Measurements from ENCODE around the gene ANKS1B. TPM values are rescaled to one million over a fixed set of nuclear protein-coding genes. Genes with fewer than 3 reads are reported as not detected.

ANKS1B gene
- total RNA-seq, 4 donors from 2014 or later = 0.88 to 10.7 (median 4.4) TPM

DNA sequence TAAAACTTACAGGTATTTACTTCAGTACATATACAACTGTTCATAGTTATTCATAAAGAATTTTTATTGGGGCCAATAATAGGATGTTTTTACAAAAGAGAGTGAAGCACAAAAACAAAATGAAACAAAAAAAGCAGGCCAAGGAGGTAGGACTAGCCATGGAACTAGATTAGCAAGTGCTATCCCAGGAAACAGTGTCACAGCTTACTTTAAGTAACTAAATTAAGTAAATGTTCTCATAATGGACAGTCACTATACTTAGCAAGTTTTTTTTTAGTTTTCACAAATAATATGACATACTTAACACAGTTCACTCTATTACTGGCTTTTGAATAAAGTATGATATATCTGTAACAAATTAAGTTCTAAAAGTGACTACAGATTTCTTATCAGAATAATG, 213.1 kb downstream of the ANKS1B start:
- Histone ChIP-seq H3K4me3 (no peak overlapping the region), H3K36me3 (no peaks in the 10 kb centered on the region), H3K4me1 (no peaks in the 10 kb centered on the region), H3K9me3 (no peaks in the 10 kb centered on the region), H3K27ac (no peak overlapping the region), H3K27me3 (no peaks in the 10 kb centered on the region)
- DNase-seq = no peak
- TF ChIP-seq POLR2A (IDR thresholded peaks at IDR 0.05) = no peak
- TF ChIP-seq, protein P1, sequence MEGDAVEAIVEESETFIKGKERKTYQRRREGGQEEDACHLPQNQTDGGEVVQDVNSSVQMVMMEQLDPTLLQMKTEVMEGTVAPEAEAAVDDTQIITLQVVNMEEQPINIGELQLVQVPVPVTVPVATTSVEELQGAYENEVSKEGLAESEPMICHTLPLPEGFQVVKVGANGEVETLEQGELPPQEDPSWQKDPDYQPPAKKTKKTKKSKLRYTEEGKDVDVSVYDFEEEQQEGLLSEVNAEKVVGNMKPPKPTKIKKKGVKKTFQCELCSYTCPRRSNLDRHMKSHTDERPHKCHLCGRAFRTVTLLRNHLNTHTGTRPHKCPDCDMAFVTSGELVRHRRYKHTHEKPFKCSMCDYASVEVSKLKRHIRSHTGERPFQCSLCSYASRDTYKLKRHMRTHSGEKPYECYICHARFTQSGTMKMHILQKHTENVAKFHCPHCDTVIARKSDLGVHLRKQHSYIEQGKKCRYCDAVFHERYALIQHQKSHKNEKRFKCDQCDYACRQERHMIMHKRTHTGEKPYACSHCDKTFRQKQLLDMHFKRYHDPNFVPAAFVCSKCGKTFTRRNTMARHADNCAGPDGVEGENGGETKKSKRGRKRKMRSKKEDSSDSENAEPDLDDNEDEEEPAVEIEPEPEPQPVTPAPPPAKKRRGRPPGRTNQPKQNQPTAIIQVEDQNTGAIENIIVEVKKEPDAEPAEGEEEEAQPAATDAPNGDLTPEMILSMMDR (IDR thresholded peaks at IDR 0.05) = no peak

DNA sequence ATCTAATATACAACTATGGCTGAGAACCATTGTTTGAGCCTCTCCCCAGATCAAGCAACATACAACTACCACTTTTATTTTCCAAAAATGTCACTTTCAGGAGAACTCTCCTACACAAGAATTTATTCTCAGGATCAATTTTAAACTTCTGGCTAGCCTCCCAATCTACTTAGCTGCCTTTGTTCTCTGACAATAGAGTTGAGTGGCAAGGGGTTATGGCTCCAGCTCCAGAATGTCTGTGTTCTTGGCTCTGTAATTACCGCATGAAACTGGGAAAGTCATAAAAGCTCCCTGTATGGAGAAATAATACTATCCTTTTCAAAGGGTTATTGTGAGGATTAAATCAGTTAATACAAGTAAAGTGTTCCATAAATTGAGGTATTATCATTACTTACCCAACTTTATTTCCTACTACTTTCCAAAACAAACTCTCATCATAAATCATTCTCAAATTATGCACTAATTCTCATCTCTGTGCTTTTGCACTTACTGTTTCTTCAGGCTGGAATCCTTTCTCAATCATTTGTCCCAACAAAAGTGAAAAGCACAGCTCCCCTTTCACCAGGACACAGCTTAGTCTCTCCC, 215.2 kb downstream of the ANKS1B start:
- Histone ChIP-seq H3K27ac (no peak overlapping the region), H3K4me3 (no peak overlapping the region), H3K9me3 (no peaks in the 10 kb centered on the region), H3K36me3 (no peaks in the 10 kb centered on the region), H3K27me3 (no peaks in the 10 kb centered on the region), H3K4me1 (no peaks in the 10 kb centered on the region)
- TF ChIP-seq POLR2A (IDR thresholded peaks at IDR 0.05) = no peak
- TF ChIP-seq, protein P1 (IDR thresholded peaks at IDR 0.05) = no peak
- no peak for DNase-seq

DNA sequence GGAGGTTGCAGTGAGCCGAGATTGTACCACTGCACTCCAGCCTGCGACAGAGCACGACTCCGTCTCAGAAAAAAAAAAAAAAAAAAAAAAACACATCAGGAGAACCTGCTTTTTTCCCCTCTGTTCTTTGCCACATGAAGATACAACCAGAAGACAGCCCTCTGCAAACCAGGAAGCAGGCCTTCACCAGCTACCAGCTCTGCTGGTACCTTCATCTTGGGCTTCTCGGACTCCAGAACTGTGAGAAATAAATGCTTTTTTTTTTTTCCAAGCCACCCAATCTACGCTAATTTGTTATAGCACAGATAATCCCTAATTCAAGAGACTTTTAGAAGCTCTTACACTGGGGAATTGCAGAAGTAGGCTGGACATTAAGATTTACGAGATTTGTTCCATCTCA, 216.0 kb downstream of the ANKS1B start:
- H3K4me3 ChIP-seq = no peak overlapping the region
- H3K27ac ChIP-seq = no peak overlapping the region
- H3K36me3 ChIP-seq = no peaks in the 10 kb centered on the region
- TF ChIP-seq, protein P1 (IDR thresholded peaks at IDR 0.05) = no peak
- TF ChIP-seq POLR2A (IDR thresholded peaks at IDR 0.05) = no peak
- H3K4me1 ChIP-seq = no peaks in the 10 kb centered on the region
- no peaks in the 10 kb centered on the region for H3K27me3 ChIP-seq
- no peak for DNase-seq
- no peaks in the 10 kb centered on the region for H3K9me3 ChIP-seq

DNA sequence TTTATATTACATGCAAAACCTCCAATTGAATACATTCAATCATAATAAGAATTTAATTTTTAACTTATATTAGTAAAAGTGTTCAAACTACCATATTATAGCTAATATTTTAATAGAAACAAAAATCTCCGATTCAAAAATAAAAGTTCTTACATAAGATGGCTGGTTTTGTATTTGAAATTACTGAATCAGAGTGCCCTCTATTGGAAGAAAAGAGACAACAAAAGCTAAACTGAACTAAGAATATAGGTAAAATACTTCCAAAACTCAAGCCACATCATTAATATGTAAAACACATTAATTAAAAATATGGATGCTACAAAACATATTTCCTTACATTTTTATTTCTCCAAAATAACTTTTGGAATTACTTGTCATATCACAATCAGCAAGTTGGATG, 216.9 kb downstream of the ANKS1B start:
- H3K27me3 ChIP-seq = no peaks in the 10 kb centered on the region
- H3K4me1 ChIP-seq = no peaks in the 10 kb centered on the region
- no peaks in the 10 kb centered on the region for H3K36me3 ChIP-seq
- no peak for DNase-seq
- no peak overlapping the region for H3K27ac ChIP-seq
- TF ChIP-seq POLR2A (IDR thresholded peaks at IDR 0.05) = no peak
- TF ChIP-seq, protein P1 (IDR thresholded peaks at IDR 0.05) = peak in 1 of 6 experiments; percentile 15
- no peak overlapping the region for H3K4me3 ChIP-seq
- H3K9me3 ChIP-seq = no peaks in the 10 kb centered on the region

DNA sequence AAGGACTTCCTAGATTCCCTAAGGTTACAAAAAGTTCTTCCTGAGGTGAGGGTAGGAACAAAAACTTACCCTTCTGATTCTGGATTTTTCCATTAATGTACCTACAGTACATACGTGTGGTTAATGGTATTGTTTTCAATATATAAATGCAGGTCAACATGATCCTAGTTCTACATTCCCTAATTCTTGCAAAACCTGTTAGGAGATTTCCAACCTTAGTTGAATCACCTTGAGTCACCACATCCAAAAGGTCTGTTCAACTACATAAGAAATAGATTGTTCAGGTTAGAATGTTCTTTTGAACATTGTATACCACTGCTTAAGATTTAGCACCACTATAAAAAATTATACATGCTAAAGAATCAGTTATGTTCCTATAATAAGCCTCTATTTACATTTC, 218.3 kb downstream of the ANKS1B start:
- Histone ChIP-seq H3K9me3 (no peaks in the 10 kb centered on the region), H3K4me3 (no peak overlapping the region), H3K4me1 (no peaks in the 10 kb centered on the region), H3K36me3 (no peaks in the 10 kb centered on the region), H3K27ac (no peak overlapping the region), H3K27me3 (no peaks in the 10 kb centered on the region)
- TF ChIP-seq POLR2A (IDR thresholded peaks at IDR 0.05) = no peak
- TF ChIP-seq, protein P1 (IDR thresholded peaks at IDR 0.05) = no peak
- DNase-seq = no peak

Measured in Peyer's patch (tissue), 4 donors.